HG03558 (cell line): ENCODE results near the gene TIAM1.

Source experiments
- ATAC-seq: cut with Tn5 transposase; IDR thresholded peaks from one replicate; pipeline ENCODE4 v1.9.1; 2021; ENCODE audit warnings: moderate number of reproducible peaks; ENCODE audit not compliant: unreplicated experiment; ENCODE audit errors: extremely low read depth

TIAM1 gene

GRCh38 chr21:31335957-31336738 lies 7.9 kb downstream of the TIAM1 start:
- no peak for ATAC-seq

DNA sequence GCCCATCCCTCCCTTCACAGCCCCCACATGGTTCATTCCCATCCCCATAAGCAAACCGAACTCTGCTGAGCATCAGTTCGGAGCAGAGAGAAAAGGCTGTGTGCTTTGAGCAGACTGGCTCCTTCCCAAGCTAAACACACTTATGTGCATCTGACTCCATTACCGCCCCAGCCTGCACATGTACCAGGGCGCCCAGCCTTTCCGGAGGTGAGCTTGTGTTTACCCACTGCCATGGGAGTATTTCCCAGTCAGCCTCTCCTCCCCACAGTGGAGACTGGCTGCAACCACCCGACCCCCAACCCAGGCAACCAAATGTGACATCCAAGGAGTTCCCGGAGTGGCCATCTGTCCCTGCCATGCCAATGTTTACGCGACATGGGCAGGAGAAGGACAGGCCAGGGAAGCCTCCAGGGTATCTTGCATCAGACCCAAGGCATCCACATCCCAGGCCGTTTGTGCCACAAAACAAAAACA lies 9.4 kb downstream of the TIAM1 start:
- ATAC-seq = no peak

DNA sequence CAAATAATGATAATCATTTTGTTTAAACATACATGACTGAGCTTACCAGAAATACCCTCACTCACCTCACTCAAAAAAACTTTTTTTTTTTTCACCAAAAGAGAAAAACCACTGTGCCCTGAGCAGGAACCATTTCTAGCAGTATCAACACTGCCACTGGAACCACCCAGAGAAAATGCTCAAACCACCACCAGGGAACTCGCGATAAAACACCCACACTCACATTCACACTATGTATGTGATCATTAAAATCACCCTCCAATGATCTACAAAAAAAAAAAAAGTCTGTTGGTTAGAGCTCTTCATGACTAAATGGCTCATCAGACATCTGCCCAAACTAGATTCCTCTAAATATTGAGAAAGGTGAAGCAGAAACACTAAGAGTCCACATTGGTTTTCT lies 11.5 kb downstream of the TIAM1 start:
- no peak for ATAC-seq

DNA sequence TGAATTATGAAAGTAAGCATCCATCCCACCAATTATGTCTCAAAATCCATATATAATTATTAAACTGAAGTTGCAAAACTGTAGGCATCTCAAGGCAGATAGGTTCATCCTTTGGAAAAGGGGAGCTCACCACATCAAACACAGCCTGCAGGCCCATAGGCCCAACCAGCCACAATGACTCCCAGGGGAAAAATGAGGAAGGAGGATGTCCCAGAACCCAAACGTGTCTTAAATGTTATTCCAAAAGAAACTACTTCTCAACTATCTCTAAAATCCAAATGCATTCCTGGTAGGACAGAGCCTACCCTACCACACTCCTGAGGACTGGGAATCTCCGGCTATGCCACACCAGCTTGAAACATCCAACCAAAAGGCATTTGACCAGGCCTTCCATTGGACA lies 12.8 kb downstream of the TIAM1 start:
- no peak for ATAC-seq

- no peak for ATAC-seq
Observed at GRCh38 chr21:31330144-31330483, 13.9 kb downstream of the TIAM1 start.

GRCh38 chr21:31329456-31330143 lies 14.5 kb downstream of the TIAM1 start:
- no peak for ATAC-seq

- ATAC-seq = peak; percentile 89
Observed at GRCh38 chr21:31326522-31327242, 17.4 kb downstream of the TIAM1 start.

GRCh38 chr21:31318971-31319370 lies 25.1 kb downstream of the TIAM1 start:
- no peak for ATAC-seq

- ATAC-seq = no peak
Observed at GRCh38 chr21:31317688-31318087, 26.4 kb downstream of the TIAM1 start.

- ATAC-seq = no peak
Observed at GRCh38 chr21:31316488-31317169, 27.4 kb downstream of the TIAM1 start.

DNA sequence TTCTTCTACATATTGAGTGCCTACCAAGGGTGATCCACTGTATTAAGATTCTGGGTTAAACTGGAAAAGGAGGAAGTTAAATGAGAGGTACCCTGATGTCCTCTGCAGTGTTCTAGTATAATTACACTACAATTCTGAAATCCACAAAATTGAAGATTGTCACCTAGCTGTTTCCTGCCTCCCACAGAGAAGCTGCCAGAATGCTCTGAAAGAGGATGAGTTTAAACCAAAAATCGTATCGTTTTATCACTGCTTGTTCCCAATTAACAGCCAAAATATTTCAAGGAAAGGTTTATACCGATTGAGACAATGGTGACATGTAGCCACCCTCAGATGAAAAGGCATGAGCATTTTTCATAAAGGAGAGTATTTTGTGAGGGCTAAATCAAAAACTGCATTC lies 28.0 kb downstream of the TIAM1 start:
- no peak for ATAC-seq

- ATAC-seq = no peak
Observed at GRCh38 chr21:31310750-31311149, 33.3 kb downstream of the TIAM1 start.

- no peak for ATAC-seq
Observed at GRCh38 chr21:31308584-31308983, 35.5 kb downstream of the TIAM1 start.

DNA sequence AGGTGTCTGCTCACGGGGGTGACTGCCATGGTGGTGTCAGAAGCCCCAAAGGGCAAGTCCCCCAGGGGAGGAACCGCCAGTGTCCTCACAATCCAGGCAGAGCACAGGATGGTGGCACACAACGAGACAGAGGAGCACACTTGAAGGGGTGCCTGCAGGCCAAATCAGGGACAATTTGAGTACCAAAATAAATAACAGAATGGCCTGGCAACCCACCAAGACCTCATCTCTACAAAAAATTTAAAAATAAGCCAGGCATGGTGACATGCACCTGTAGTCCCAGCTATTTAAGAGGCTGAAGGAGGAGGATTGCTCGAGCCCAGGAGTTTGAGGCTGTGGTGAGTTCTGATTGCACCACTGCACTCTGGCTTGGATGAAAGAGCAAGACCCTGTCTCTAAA lies 38.2 kb downstream of the TIAM1 start:
- no peak for ATAC-seq

- no peak for ATAC-seq
Observed at GRCh38 chr21:31299291-31300147, 44.5 kb downstream of the TIAM1 start.

DNA sequence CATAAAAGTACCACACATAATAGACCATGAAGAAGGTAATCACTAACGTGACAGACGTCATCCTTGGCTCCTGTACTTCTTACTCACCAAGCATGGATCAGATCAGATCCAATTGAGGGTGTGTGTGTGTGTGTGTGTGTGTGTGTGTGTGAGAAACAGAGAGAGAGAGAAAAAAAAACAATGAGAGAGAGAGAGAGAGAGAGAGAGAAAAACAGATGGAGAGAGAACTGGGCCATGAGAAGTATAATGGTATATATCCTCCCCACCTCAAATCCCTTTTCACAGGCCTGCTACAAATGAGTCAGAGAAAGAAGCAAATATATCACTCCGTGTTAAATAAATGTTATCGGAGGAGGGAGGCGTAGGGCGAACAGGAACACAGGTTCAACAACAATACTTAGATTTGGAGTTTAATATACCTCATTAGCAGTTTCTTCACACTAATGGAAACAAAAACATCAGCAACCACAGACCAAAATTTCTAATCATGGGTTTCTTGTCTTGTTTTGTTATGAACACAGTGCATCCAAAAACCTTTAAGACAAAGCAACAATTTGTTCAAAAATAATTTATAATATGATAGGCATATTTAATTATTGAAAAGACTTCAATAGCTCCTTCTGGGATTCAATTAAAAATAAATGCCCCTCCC lies 45.3 kb downstream of the TIAM1 start:
- ATAC-seq = no peak

- ATAC-seq = no peak
Observed at GRCh38 chr21:31297806-31298205, 46.3 kb downstream of the TIAM1 start.

- no peak for ATAC-seq
Observed at GRCh38 chr21:31295676-31296075, 48.4 kb downstream of the TIAM1 start.

- ATAC-seq = no peak
Observed at GRCh38 chr21:31294691-31295090, 49.4 kb downstream of the TIAM1 start.
